HG02759 (cell line): Measurements from ENCODE around the gene FAM221A.
"Not testable (repeated sequence)": the region's sequence is repeated elsewhere in the genome, so short reads cannot be mapped to it uniquely, and the experiment has no call there.

ENCODE experiments used
- ATAC-seq: cut with Tn5 transposase; IDR thresholded peaks from one replicate; pipeline ENCODE4 v1.9.1; 2021; ENCODE audit warnings: mild to moderate bottlenecking, moderate library complexity; ENCODE audit not compliant: unreplicated experiment

Gene FAM221A

GRCh38 chr7:23700046-23700445 lies 20.0 kb downstream of the FAM221A start:
- no peak for ATAC-seq

DNA sequence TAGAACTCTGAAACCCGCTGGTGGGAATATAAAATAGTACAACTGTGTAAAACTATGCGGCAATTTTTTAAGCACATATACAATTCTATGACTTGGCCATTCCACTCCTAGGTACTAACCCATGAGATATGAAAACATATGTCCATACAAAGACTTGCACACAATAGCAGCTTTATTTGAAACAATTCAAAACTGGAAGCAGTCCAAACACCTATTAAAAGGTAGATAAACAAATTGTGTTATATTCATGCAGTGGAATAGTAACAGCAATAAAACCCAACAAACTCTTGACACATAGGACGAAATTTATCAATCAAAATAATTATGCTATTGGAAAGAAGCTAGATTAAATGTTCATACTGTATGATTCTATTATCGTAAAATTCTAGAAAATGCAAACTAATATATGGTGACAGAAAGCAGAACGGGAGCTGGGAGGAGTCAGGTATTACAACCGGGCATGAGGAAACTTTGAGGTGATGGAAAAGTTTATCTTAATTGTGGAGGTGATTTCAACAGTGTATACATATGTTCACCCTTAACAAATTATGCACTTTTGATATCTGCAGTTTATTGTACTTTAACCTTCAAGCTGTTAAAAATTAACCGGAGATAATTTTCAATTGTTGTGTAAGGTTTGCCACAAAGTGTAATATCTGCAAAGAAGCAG lies 29.2 kb downstream of the FAM221A start:
- no peak for ATAC-seq

DNA sequence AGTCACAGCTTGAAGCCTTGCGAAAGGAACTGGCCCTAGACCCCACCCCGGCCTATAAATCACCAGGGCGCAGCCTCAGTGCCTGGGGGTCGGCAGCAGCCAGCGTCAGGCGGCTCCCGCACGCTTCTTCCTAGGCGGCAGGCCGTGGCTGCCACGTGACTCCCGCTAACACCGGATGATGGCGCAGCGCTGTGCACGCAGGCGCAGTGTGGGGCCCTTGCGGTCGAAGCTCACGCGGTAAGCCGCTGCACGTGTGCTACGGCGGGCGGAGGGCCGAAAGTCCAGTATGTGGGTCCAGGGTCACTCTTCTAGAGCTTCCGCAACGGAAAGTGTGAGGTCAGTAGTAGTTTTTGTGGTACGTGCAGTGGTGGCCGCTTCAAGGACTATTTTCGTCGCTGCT lies 30.0 kb downstream of the FAM221A start, which contains the start of gene STK31:
Gene STK31 (plus strand): TSS at position 220 of the 400 bp plus-strand sequence. CDS start 67 bp downstream, at position 287.
- no peak for ATAC-seq

DNA sequence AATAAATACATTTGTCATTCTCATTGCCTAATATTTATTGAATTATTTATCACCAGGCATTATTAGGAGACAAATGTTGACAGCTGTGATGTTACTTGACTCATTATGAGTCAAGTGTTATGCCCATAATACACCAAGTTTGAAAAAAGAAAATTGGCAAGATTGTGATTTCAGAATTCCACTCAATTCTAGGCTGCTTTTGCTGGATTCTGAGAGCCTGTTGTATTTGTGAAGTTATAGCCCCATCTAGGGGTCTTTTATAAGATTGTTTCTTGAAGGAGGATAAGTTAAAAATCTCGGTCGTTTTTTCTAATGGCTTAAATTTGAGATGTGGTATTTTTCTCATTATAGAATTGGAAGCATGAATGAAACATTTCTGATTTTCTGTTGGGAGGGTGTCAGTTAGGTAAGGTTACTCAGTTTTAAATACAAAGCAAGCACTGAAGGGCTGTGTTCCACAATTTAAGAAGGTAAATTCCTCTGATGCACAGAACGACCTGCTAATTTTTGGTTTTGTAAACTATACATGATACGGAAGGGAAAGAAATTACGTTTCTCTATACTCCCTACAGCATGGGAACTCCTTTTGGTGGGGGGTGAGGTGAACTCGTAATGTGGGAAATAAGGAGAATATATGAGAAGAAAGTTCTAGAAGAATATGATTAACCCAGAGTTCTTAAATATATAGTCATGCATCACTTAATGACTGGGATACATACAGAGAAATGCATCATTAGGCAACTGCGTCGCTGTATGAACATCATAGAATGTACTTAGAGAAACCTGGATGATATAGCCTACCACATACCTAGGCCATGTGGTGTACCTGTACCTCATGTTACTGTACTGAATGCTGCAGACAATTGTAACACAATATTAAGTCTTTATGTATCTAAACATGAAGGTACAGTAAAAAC lies 32.6 kb downstream of the FAM221A start:
- no peak for ATAC-seq

DNA sequence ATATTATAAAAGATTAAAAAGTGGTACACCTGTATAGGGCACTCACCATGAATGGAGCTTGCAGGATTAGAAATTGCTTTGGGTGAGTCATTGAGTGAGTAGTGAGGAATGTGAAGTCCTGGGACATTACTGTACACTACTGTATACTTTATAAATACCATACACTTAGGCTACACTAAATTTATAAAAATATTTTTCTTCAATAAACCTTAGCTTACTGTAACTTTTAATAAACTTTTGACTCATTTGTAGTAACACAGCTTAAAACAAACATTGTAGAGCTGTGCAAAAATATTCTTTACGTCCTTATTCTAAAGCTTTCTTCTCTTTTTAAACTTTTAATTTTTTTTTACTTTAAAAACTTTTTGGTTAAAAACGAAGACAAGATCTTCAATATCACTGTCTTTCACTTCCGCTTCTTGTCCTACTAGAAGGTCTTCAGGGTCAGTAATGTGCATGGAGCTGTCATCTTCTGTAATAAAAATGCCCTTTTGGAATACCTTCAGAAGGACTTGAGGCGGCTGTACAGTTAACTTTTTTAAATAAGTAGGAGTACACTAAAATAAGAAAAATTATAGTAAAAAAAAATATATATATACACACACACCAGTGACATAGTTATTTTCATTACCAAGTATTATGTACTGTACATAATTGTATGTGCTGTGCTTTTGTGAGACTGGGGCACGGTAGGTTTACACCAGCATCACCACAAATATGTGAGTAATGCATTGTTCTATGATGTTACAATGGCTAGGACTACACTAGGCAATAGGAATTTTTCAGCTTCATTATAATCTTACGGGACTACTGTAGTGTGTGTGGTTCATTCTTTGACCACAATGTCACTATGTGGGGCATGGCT lies 33.5 kb downstream of the FAM221A start:
- no peak for ATAC-seq

GRCh38 chr7:23714150-23714464 lies 34.1 kb downstream of the FAM221A start:
- ATAC-seq: no peak

- no peak for ATAC-seq
Observed at GRCh38 chr7:23714579-23714978, 34.6 kb downstream of the FAM221A start.

DNA sequence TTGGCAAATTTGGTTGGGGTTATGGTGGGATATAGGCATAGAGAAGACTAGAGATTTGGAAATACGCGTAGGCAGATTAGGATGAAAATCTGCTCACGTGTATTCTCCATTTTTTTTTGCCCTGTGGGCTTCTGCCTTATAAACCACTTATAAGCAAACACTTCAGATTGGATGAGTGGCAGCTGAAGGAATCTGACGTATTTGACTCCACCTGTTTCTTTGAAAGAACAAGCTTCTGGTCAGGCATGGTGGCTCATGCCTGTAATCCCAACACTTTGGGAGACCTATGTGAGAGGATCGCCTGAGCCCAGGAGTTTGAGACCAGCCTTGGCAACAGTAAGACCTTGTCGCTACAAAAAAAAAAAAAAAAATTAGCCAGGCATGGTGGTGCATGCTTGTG lies 35.1 kb downstream of the FAM221A start:
- ATAC-seq: no peak

DNA sequence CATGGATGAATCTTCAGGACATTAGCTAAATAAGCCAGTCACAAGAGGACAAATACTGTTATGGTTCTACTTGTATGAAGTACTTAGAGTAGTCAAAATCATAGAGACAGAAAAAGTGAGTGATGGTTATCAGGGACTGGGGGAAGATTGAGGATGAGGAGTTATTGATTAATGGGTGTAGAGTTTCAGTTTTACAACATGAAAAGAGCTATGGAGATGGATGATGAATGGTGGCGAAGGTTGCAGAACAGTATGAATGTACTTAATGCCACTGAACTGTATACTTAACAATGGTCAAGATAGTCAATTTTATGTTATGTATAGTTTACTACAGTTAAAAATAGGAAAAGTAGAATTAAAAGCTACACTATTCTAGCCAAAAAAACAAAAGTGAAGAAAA lies 37.8 kb downstream of the FAM221A start:
- no peak for ATAC-seq

DNA sequence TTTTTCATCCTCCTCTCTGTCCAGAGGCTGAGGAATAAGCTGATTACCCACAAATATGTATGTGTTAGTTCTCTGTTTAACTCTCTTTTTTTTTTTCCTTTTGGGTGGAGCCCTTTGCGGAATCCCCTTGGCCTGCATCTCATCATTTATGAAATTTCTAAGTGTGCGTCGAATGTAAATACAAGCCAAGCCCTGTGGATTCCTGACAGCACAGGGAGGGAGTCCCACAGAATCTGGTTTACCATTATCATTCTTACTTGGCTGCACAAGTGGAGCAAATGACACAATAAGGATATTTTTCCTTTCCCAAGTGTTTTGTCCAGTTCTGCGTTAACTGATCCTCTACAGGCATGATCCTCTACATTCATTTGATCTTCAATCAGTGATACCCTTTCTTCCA lies 41.5 kb downstream of the FAM221A start:
- no peak for ATAC-seq

- ATAC-seq: not testable (repeated sequence)
Observed at GRCh38 chr7:23722587-23723216, 42.7 kb downstream of the FAM221A start.

DNA sequence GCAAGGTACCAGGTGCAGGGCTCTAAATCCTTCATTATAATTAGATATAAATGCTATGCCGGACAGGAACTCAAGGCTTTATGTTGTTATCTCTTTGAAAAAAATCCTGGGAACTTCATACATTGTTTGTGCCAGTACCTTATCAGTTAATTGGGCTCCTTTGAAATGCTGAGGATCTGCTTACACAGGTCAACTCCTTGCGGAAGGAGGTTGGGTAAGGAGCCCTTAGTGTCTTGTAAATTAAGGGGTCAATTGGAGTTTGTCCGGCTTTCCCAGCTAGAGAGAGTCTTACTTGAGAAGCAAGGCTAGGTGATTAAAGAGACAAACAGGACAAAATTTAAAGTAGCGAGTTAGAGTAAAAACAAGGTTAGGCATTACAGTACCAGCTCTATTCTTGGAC lies 44.1 kb downstream of the FAM221A start:
- ATAC-seq: not testable (repeated sequence)

DNA sequence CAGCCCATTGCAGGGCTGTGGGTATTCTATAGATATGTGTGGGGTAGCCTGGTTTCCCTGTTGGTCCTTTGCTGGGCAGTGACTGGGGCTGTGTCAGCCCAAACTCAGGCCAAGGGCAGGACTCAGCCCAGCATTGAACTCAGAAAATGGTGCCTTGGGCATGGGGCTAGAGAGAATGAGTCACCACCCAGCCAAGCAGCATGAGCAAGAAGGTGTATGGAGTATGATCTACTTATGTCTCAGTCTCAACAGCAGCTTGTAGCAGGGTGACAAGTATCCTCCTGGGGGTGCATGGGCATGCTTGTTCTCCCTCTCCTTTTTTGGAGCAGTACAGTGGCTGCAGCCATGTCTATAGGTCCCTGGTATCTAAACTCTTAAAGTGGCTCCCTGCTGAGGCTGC lies 62.1 kb downstream of the FAM221A start:
- ATAC-seq: no peak

GRCh38 chr7:23743226-23743625 lies 63.2 kb downstream of the FAM221A start:
- no peak for ATAC-seq

- no peak for ATAC-seq
Observed at GRCh38 chr7:23746629-23747028, 66.6 kb downstream of the FAM221A start.

DNA sequence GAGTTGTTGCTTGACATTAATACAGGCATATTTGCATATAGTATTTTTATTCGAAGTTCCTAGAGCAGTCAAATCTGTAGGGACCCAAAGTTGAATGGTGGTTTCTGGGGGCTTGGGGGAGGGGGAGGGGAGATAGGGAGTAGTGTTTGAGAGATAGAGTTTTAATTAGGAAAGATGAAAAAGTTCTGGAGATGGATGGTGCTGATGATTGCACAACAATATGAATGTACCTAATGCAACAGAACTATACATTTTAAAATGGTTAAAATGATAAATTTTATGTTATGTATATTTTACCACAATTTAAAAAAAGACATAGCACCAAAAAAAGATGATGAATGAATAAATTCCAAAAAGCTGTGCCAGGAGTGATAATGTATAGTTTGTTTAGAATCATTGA lies 71.9 kb downstream of the FAM221A start:
- ATAC-seq: no peak
